WERI-Rb-1 (cell line): ENCODE measurements around the gene LRRC8E.
A peak's percentile ranks its signal among the peaks of the same experiment; 100 is the strongest.
"Not testable (repeated sequence)": the region's sequence is repeated elsewhere in the genome, so short reads cannot be mapped to it uniquely, and the experiment has no call there.

Experiments used
- DNase-seq: peaks from one replicate; pipeline ENCODE4 v3.0.0-alpha.2; 2020
- H3K27ac ChIP-seq: fragments of 250-450 bp; sonication (Bioruptor Pico); 2 replicates; pipeline ENCODE4 v1.5.1; 2020; ENCODE audit warnings: mild to moderate bottlenecking, moderate library complexity
- H3K27me3 ChIP-seq: fragments of 250-450 bp; sonication (Bioruptor Pico); 2 replicates; pipeline ENCODE4 v1.5.1; 2021; ENCODE audit warnings: mild to moderate bottlenecking, low read depth, moderate library complexity; ENCODE audit not compliant: insufficient read depth, severe bottlenecking
- H3K36me3 ChIP-seq: fragments of 250-450 bp; sonication (Bioruptor Pico); 2 replicates; pipeline ENCODE4 v1.5.1; 2020; ENCODE audit warnings: mild to moderate bottlenecking, moderate library complexity
- H3K4me3 ChIP-seq: 2 replicates; pipeline ENCODE4 v1.5.1; 2011; ENCODE audit warnings: low read depth, mild to moderate bottlenecking, control low read depth, low read length
- H3K9me3 ChIP-seq: fragments of 250-450 bp; sonication (Bioruptor Pico); 2 replicates; pipeline ENCODE4 v1.5.1; 2021; ENCODE audit warnings: mild to moderate bottlenecking, moderate library complexity; ENCODE audit not compliant: severe bottlenecking
- TF ChIP-seq, protein P1 (sequence below): IDR thresholded peaks from 2 replicates; pipeline ENCODE4 v1.5.1; 2011; ENCODE audit warnings: low read depth, mild to moderate bottlenecking, control low read depth, inconsistent platforms, low read length

Gene LRRC8E

DNA sequence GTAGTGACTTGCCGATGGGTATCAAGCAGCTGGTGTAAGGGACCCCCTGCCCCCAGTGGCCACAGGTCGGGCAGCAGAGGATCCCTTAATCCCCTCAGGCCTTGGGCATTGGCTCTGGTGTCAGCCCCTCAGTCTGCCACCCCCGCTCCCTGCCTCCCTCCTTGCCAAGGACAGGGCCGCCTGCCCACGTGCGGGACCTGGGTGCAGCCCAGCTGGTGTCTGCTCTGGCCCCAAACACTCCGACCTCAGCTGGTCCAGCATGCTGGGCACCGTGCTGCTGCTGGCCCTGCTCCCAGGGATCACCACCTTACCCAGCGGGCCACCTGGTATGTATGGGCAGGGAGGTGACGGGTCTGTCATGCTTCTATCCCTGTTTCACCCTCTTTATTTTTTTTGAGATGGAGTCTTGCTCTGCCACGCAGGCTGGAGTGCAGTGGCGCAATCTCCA, 26.3 kb downstream of the LRRC8E start, which contains the start of gene TGFBR3L:
Gene TGFBR3L, plus strand, starts transcription at position 233 of the 448 bp plus-strand sequence.
- Histone ChIP-seq H3K27ac (no peak within 1 kb of the TSS), H3K9me3 (peaks cover 4% of the 10 kb centered on the region), H3K4me3 (peak within 1 kb of the TSS; percentile 61), H3K27me3 (no peaks in the 10 kb centered on the region), H3K36me3 (peaks cover 27% of the 10 kb centered on the region)
- peak; percentile 30 for DNase-seq
- TF ChIP-seq, protein P1, sequence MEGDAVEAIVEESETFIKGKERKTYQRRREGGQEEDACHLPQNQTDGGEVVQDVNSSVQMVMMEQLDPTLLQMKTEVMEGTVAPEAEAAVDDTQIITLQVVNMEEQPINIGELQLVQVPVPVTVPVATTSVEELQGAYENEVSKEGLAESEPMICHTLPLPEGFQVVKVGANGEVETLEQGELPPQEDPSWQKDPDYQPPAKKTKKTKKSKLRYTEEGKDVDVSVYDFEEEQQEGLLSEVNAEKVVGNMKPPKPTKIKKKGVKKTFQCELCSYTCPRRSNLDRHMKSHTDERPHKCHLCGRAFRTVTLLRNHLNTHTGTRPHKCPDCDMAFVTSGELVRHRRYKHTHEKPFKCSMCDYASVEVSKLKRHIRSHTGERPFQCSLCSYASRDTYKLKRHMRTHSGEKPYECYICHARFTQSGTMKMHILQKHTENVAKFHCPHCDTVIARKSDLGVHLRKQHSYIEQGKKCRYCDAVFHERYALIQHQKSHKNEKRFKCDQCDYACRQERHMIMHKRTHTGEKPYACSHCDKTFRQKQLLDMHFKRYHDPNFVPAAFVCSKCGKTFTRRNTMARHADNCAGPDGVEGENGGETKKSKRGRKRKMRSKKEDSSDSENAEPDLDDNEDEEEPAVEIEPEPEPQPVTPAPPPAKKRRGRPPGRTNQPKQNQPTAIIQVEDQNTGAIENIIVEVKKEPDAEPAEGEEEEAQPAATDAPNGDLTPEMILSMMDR = peak; percentile 2; the same call in 1 of the 2 replicates

- peak; percentile 11 for DNase-seq
- TF ChIP-seq, protein P1 = no peak
- Histone ChIP-seq H3K9me3 (peaks cover 4% of the 10 kb centered on the region), H3K36me3 (peaks cover 20% of the 10 kb centered on the region), H3K27ac (peak overlapping the region; percentile 46), H3K4me3 (peak overlapping the region; percentile 61), H3K27me3 (no peaks in the 10 kb centered on the region)
Measured at GRCh38 chr19:7915250-7916102, 27.2 kb downstream of the LRRC8E start.

GRCh38 chr19:7916103-7916954, 28.0 kb downstream of the LRRC8E start:
- Histone ChIP-seq H3K27me3 (no peaks in the 10 kb centered on the region), H3K36me3 (peaks cover 13% of the 10 kb centered on the region), H3K9me3 (peaks cover 4% of the 10 kb centered on the region), H3K27ac (peak overlapping the region; percentile 46), H3K4me3 (peak overlapping the region; percentile 61)
- peak; percentile 54 for DNase-seq
- TF ChIP-seq, protein P1 = peak; percentile 16; the same call in 1 of the 2 replicates

GRCh38 chr19:7916955-7917266, 28.6 kb downstream of the LRRC8E start:
- Histone ChIP-seq H3K27me3 (no peaks in the 10 kb centered on the region), H3K36me3 (peaks cover 12% of the 10 kb centered on the region), H3K27ac (no peak overlapping the region), H3K9me3 (peaks cover 4% of the 10 kb centered on the region), H3K4me3 (no peak overlapping the region)
- TF ChIP-seq, protein P1 = no peak
- no peak for DNase-seq

DNA sequence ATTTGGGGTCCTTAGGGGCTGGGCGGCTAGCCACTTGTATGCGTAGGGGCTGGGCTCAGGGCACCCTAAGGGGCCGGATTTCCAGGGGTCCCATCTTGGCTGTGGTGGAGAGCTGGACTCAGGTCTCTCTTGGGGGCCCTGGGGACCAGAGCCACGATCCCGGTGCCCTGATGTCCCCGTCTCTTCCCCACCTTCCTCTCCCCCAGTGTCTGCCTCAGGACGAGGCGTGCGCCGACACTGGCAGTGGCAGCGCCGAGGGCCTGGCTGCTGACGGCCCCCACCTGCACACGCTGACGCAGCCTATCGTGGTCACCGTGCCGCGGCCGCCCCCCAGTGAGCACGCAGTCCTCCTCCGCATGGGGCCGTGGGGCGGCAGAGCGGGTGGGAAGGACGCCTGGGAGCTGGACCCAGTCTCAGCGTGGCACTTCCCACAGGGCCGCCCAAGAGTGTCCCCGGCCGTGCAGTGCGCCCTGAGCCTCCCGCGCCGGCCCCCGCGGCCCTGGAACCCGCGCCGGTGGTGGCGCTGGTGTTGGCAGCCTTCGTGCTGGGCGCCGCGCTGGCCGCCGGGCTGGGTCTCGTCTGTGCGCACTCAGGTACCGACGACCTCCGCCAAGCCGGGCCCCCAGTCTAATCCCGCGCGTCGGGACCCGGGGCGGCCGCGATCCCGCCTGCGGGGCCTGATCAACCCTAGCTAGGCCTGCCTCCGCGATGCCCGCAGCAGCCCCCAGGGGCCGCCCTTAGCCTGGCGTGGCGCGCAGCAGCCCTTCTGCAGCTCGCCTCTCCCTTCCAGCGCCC, 29.2 kb downstream of the LRRC8E start:
- peak; percentile 28 for DNase-seq
- TF ChIP-seq, protein P1 = 0 out of 2 replicates have a peak, but pooled peaks have one; percentile 33
- Histone ChIP-seq H3K4me3 (no peak overlapping the region), H3K36me3 (peaks cover 14% of the 10 kb centered on the region), H3K9me3 (peaks cover 4% of the 10 kb centered on the region), H3K27ac (no peak overlapping the region), H3K27me3 (no peaks in the 10 kb centered on the region)

DNA sequence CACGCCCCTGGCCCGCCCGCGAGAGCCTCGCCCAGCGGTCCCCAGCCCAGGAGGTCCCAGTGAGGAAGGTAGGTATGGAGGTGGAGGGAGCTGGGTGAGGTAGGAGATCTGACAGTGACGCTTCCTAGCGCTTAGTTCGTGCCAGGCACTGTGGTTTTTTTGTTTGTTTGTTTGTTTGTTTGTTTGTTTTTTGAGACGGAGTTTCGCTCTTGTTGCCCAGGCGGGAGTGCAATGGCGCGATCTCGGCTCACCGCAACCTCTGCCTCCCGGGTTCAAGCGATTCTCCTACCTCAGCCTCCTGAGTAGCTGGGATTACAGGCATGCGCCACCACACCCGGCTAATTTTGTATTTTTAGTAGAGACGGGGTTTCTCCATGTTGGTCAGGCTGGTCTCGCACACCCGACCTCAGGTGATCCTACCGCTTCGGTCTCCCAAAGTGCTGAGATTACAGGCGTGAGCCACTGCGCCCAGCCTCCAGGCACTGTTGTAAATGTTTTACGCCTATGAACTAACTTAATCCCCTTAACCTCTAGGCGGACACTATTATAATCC, 29.8 kb downstream of the LRRC8E start:
- not testable (repeated sequence) for H3K9me3 ChIP-seq, H3K4me3 ChIP-seq, H3K27ac ChIP-seq, H3K27me3 ChIP-seq
- DNase-seq = peak; percentile 6
- peaks cover 17% of the 10 kb centered on the region for H3K36me3 ChIP-seq
